MG63 (cell line): Measurements from ENCODE around the gene KRR1. TPM values are rescaled to one million over a fixed set of nuclear protein-coding genes. Genes with fewer than 3 reads are reported as not detected.
"Not testable (repeated sequence)": the region's sequence is repeated elsewhere in the genome, so short reads cannot be mapped to it uniquely, and the experiment has no call there.

ENCODE experiments used
- DNase-seq: peaks from one replicate; pipeline ENCODE4 v3.0.0-alpha.2; 2020
- H3K27me3 ChIP-seq: fragments of 250-450 bp; sonication (Bioruptor Pico); 2 replicates; pipeline ENCODE4 v1.5.1; 2020; ENCODE audit warnings: mild to moderate bottlenecking, moderate library complexity
- H3K36me3 ChIP-seq: fragments of 250-450 bp; sonication (Bioruptor Pico); 2 replicates; pipeline ENCODE4 v1.5.1; 2020; ENCODE audit warnings: mild to moderate bottlenecking, moderate library complexity
- H3K4me3 ChIP-seq: fragments of 250-450 bp; sonication (Bioruptor Pico); 2 replicates; pipeline ENCODE4 v1.5.1; 2020; ENCODE audit warnings: mild to moderate bottlenecking, moderate library complexity
- H3K9me3 ChIP-seq: fragments of 250-450 bp; sonication (Bioruptor Pico); 2 replicates; pipeline ENCODE4 v1.5.1; 2020; ENCODE audit warnings: mild to moderate bottlenecking, moderate library complexity
- total RNA-seq: library from RNA; depleted of rRNA; stranded (reverse); fragments of >200 nt; shearing (Covaris generic); gene quantifications from 2 replicates; pipeline ENCODE4 v1.2.3, GENCODE V29; 2014; ENCODE audit warnings: low replicate concordance

Gene KRR1
- total RNA-seq, 1 experiment from 2014 or later: 40.2 TPM

DNA sequence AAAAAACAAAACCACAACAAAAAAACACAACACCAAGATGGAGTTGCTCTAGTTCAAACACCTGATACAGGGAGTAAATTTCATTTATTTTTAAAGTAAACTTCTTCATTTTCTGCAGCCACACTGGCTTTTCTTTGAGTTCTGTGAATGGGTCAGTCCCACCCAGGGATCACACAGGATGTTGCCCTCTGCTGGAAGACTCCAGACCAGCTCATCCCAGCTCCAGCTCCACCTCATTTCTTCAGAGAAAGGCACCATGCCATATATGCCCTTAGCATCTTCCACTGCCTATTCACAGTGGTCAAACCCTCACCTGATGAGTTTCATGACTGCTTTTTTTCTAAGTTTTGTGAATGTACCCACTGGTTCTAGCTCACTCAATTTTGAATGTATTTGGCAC is 22.9 kb downstream of the KRR1 start:
- peaks cover 80% of the 10 kb centered on the region for H3K36me3 ChIP-seq
- peak; percentile 59 for DNase-seq
- H3K9me3 ChIP-seq: no peaks in the 10 kb centered on the region
- H3K27me3 ChIP-seq: no peaks in the 10 kb centered on the region
- H3K4me3 ChIP-seq: no peak overlapping the region

- Histone ChIP-seq H3K4me3 (no peak overlapping the region), H3K27me3 (no peaks in the 10 kb centered on the region), H3K9me3 (no peaks in the 10 kb centered on the region), H3K36me3 (peaks cover 79% of the 10 kb centered on the region)
- no peak for DNase-seq
Observed at GRCh38 chr12:75487308-75487707, 24.1 kb downstream of the KRR1 start.

DNA sequence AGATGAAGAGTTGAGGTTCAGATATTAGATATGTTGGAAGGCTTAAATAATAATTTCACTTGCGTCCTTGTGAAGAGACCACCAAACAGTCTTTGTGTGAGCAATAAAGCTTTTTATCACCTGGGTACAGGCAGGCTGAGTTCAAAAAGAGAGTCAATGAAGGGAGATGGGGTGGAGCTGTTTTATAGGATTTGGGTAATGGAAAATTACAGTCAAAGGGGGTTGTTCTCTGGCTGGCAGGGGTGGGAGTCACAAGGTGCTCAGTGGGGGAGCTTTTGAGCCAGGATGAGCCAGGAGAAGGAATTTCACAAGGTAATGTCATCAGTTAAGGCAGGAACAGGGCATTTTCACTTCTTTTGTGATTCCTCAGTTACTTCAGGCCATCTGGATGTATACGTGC is 27.0 kb downstream of the KRR1 start:
- H3K27me3 ChIP-seq, DNase-seq, H3K4me3 ChIP-seq, H3K9me3 ChIP-seq: not testable (repeated sequence)
- peaks cover 67% of the 10 kb centered on the region for H3K36me3 ChIP-seq

DNA sequence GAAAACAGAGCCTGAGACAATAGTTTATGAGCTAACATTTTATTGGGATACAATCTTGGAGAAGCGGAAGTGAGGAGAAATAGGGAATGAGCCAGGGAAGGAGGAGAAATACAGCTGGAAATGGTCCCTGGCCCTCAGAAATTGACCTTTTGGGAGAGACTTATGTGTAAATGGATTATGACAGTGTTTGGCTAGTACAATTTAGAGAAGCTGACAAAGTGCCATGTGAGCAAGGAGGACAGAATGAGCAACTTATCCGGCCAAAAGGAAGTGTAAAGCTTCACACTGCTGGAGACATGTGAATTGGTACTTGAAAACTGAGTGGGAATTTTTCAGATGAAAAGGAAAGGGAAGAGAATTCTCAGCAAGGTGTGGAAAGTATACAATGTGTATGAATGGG is 28.0 kb downstream of the KRR1 start:
- no peaks in the 10 kb centered on the region for H3K27me3 ChIP-seq
- H3K9me3 ChIP-seq: no peaks in the 10 kb centered on the region
- H3K36me3 ChIP-seq: peaks cover 62% of the 10 kb centered on the region
- H3K4me3 ChIP-seq: peak overlapping the region; percentile 61
- no peak for DNase-seq

GRCh38 chr12:75482646-75483045 is 28.8 kb downstream of the KRR1 start:
- Histone ChIP-seq H3K36me3 (peaks cover 54% of the 10 kb centered on the region), H3K27me3 (no peaks in the 10 kb centered on the region), H3K4me3 (peak overlapping the region; percentile 61), H3K9me3 (no peaks in the 10 kb centered on the region)
- DNase-seq: no peak

DNA sequence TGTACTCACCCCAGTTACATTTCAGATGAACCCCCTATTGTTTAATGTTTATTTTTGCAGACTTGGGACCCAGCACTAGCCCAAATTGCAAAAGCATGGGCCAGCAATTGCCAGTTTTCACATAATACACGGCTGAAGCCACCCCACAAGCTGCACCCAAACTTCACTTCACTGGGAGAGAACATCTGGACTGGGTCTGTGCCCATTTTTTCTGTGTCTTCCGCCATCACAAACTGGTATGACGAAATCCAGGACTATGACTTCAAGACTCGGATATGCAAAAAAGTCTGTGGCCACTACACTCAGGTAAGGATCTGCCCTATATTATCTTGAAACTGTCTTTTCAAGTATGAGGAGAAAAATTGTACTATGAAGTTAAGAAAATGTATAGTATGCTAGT is 29.6 kb downstream of the KRR1 start:
- Histone ChIP-seq H3K36me3 (peaks cover 45% of the 10 kb centered on the region), H3K27me3 (no peaks in the 10 kb centered on the region), H3K4me3 (peak overlapping the region; percentile 61), H3K9me3 (no peaks in the 10 kb centered on the region)
- peak; percentile 13 for DNase-seq

GRCh38 chr12:75481013-75481705 is 30.2 kb downstream of the KRR1 start:
- H3K36me3 ChIP-seq: peaks cover 39% of the 10 kb centered on the region
- no peak for DNase-seq
- peak overlapping the region; percentile 61 for H3K4me3 ChIP-seq

DNA sequence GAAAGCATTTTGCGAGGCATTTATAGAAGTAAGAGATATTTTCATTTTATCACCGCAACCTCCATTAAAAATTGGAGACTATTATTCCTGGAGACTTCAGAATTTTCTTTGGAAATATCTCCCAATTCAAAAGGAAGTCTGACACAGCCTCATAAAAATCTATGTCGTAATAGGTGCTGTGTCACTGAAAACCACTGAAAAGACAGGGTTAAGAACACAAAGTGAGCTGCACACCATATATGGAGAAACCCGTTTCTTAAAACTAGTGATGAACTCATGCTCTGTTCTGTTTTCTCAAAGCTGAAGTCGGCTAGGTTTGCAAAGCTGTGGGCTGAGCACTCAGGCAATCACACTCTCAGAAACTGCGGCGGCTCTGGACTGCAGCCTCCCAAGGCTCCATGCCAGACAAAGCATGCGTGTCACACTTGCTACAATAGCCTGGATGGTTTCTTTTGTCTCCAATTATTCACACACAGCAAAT is 30.9 kb downstream of the KRR1 start, which contains the start of gene GLIPR1:
Gene GLIPR1 (plus strand): TSS at position 287 of the 481 bp plus-strand sequence. CDS start 126 bp downstream, at position 413.
- peaks cover 32% of the 10 kb centered on the region for H3K36me3 ChIP-seq
- H3K27me3 ChIP-seq: no peaks in the 10 kb centered on the region
- no peaks in the 10 kb centered on the region for H3K9me3 ChIP-seq
- peak within 1 kb of the TSS; percentile 61 for H3K4me3 ChIP-seq
- DNase-seq: peak; percentile 91

More at GRCh38 chr12:75481013-75481705, 30.2 kb downstream of the KRR1 start:
- Histone ChIP-seq H3K9me3 (no peaks in the 10 kb centered on the region), H3K27me3 (no peaks in the 10 kb centered on the region)

GRCh38 chr12:75479963-75480461 is 31.4 kb downstream of the KRR1 start:
- Histone ChIP-seq H3K27me3 (no peaks in the 10 kb centered on the region), H3K36me3 (peaks cover 30% of the 10 kb centered on the region), H3K9me3 (no peaks in the 10 kb centered on the region), H3K4me3 (peak overlapping the region; percentile 61)
- DNase-seq: no peak

GRCh38 chr12:75478116-75478794 is 33.2 kb downstream of the KRR1 start:
- H3K36me3 ChIP-seq: peaks cover 13% of the 10 kb centered on the region
- DNase-seq: no peak
- no peak overlapping the region for H3K4me3 ChIP-seq
- H3K9me3 ChIP-seq: no peaks in the 10 kb centered on the region
- no peaks in the 10 kb centered on the region for H3K27me3 ChIP-seq

DNA sequence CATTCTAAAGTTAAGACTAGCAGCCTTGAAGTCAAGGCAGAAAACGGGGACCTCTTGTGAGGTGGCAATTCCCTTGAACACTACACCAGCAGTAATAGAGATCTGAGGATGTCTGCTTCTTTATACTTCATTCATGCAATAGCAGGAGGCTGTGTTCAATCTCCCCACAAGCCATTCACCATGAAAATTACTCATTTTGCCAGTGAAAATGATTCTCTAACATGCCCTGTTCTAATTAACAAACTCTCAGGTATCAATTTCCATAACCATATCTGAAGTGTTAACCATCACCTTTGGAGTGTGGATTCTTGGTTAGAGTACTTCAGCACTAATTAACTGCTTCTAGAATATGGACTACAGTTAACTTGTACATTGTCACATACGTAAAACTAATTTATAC is 34.3 kb downstream of the KRR1 start:
- DNase-seq: no peak
- Histone ChIP-seq H3K4me3 (no peak overlapping the region), H3K36me3 (peaks cover 3% of the 10 kb centered on the region), H3K9me3 (no peaks in the 10 kb centered on the region), H3K27me3 (no peaks in the 10 kb centered on the region)

- Histone ChIP-seq H3K36me3 (no peaks in the 10 kb centered on the region), H3K27me3 (no peaks in the 10 kb centered on the region), H3K4me3 (no peak overlapping the region), H3K9me3 (no peaks in the 10 kb centered on the region)
- DNase-seq: no peak
Observed at GRCh38 chr12:75476071-75476470, 35.3 kb downstream of the KRR1 start.

DNA sequence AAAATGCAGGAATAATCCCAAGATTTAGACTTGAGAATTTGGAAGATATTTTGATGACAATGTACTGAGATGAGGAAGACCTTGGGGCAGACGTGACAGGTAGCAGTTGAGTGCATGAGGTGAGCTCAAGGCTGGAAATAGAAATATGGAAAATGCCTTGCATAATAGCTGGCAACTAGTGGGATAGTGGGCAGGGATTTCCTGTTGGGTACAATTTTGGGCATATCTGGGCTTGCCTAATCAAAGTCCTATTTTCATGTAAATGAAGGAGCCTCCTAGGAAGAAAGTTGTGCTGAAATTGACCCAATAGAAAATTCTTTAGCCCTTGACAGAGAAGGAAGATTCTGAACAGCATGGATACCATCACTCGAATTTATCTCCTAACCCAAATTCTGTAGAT is 37.3 kb downstream of the KRR1 start:
- DNase-seq: no peak
- no peak overlapping the region for H3K4me3 ChIP-seq

GRCh38 chr12:75471902-75472890 is 39.2 kb downstream of the KRR1 start:
- Histone ChIP-seq H3K27me3 (no peaks in the 10 kb centered on the region), H3K4me3 (no peak overlapping the region), H3K36me3 (no peaks in the 10 kb centered on the region), H3K9me3 (no peaks in the 10 kb centered on the region)
- DNase-seq: no peak

More for the DNA sequence above, 37.3 kb downstream of the KRR1 start:
- Histone ChIP-seq H3K36me3 (no peaks in the 10 kb centered on the region), H3K9me3 (no peaks in the 10 kb centered on the region), H3K27me3 (no peaks in the 10 kb centered on the region)

DNA sequence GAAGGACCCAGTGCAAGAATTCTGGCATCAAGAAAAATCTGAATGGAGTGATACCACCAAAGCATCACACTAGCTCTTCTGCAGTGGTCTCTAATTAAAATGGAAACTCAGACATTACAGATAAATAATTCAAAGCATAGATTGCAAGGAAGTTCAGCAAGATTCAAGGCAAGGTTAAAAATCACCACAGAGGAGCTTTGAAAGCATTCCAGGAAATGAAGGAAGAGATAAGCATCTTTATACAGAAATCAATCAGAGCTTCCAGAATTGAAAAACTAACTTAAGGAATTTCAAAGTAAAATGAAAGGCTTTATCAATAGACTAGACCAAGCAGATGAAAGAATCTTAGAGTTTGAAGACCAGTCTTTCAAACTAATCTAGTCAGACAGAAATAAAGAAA is 51.2 kb downstream of the KRR1 start:
- Histone ChIP-seq H3K27me3 (no peaks in the 10 kb centered on the region), H3K4me3 (no peak overlapping the region), H3K9me3 (peaks cover 31% of the 10 kb centered on the region), H3K36me3 (no peaks in the 10 kb centered on the region)
- DNase-seq: no peak

DNA sequence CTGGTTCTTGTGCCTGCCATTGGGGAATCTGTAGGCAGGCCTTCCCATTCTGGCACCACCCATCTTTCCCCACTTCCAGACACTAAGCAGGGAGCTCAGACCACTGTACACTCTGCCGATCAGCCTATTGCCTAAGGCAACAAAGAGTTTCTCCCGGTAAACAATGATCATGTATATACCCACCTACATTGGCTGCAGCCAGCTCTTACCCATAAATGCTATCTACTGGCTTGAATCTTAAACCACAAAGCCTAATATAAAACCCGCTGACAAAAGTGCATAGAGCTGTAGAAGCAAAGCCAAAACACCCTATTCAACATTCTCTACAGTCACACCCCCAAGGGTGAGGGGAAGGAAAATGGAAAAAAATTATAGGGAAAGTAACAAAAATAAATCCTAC is 51.7 kb downstream of the KRR1 start:
- Histone ChIP-seq H3K36me3 (no peaks in the 10 kb centered on the region), H3K9me3 (peaks cover 27% of the 10 kb centered on the region), H3K4me3 (no peak overlapping the region), H3K27me3 (no peaks in the 10 kb centered on the region)
- DNase-seq: no peak
